HEK293 (cell line): ENCODE measurements around the gene L3MBTL4.

Experiments
- ATF2 ChIP-seq: fragments of 450-650 bp; formaldehyde crosslinking; IDR thresholded peaks from 2 replicates; pipeline ENCODE4 v1.5.1; 2016; ENCODE audit warnings: missing biosample characterization, missing genetic modification characterization, low read depth
- BCL11A ChIP-seq: fragments of 450-650 bp; formaldehyde crosslinking; IDR thresholded peaks from 2 replicates; pipeline ENCODE4 v1.5.1; 2016; ENCODE audit warnings: low read depth, missing biosample characterization, missing genetic modification characterization
- REST ChIP-seq: fragments of 450-650 bp; formaldehyde crosslinking; IDR thresholded peaks from 2 replicates; pipeline ENCODE4 v1.5.1; 2016; ENCODE audit warnings: missing biosample characterization, missing genetic modification characterization

GRCh38 chr18:6399776-6400175, 14.9 kb downstream of the L3MBTL4 start:
- TF ChIP-seq REST (tag by site-specific recombination) (no peak), ATF2 (tag by site-specific recombination) (no peak), BCL11A (tag by site-specific recombination) (no peak)
